ENCODE data around the gene LILRA2.
A peak's percentile ranks its signal among the peaks of the same experiment; 100 is the strongest.
"Not testable (repeated sequence)": the region's sequence is repeated elsewhere in the genome, so short reads cannot be mapped to it uniquely, and the experiment has no call there.

Gene LILRA2

GRCh38 chr19:54574051-54574450 lies 461 bp downstream of the LILRA2 start:
- TF ChIP-seq, protein P1, sequence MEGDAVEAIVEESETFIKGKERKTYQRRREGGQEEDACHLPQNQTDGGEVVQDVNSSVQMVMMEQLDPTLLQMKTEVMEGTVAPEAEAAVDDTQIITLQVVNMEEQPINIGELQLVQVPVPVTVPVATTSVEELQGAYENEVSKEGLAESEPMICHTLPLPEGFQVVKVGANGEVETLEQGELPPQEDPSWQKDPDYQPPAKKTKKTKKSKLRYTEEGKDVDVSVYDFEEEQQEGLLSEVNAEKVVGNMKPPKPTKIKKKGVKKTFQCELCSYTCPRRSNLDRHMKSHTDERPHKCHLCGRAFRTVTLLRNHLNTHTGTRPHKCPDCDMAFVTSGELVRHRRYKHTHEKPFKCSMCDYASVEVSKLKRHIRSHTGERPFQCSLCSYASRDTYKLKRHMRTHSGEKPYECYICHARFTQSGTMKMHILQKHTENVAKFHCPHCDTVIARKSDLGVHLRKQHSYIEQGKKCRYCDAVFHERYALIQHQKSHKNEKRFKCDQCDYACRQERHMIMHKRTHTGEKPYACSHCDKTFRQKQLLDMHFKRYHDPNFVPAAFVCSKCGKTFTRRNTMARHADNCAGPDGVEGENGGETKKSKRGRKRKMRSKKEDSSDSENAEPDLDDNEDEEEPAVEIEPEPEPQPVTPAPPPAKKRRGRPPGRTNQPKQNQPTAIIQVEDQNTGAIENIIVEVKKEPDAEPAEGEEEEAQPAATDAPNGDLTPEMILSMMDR (conservative IDR thresholded peaks at IDR 0.05; ENCODE audit: low read length), result no peak
- TF ChIP-seq EZH2phosphoT487 (IDR thresholded peaks at IDR 0.05; ENCODE audit: borderline replicate concordance), result no peak
- Histone ChIP-seq H3K27me3 (ENCODE audit: insufficient read depth, low read length, poor library complexity, severe bottlenecking) (no peaks in the 10 kb centered on the region), H3K9ac (ENCODE audit: low read depth, low read length, poor library complexity, severe bottlenecking) (peak overlapping the region; percentile 26), H3K9me2 (replicated peaks; ENCODE audit: low read depth, low read length) (no peaks in the 10 kb centered on the region), H3F3A (ENCODE audit: low read depth) (no peaks in the 10 kb centered on the region), H3K4me1 (ENCODE audit: insufficient read depth, low read length, poor library complexity, severe bottlenecking) (peaks cover 17% of the 10 kb centered on the region), H4K20me1 (ENCODE audit: insufficient read depth, low read length, poor library complexity, severe bottlenecking) (no peaks in the 10 kb centered on the region), H2AFZ (ENCODE audit: low read length) (no peak overlapping the region), H3K9me3 (ENCODE audit: insufficient read depth, low read depth, low read length) (no peaks in the 10 kb centered on the region), H3K36me3 (ENCODE audit: insufficient read depth, low read length) (no peaks in the 10 kb centered on the region), H3K79me2 (ENCODE audit: insufficient read depth, low read length) (no peaks in the 10 kb centered on the region), H3K4me3 (ENCODE audit: low read length, poor library complexity, severe bottlenecking) (no peak overlapping the region), H3K4me2 (ENCODE audit: low read depth, low read length, poor library complexity, severe bottlenecking) (peak overlapping the region; percentile 65)

- H3K79me2 ChIP-seq (ENCODE audit: insufficient read depth, low read length), result no peaks in the 10 kb centered on the region
- peaks cover 17% of the 10 kb centered on the region for H3K4me1 ChIP-seq (ENCODE audit: insufficient read depth, low read length, poor library complexity, severe bottlenecking)
- H3K4me2 ChIP-seq (ENCODE audit: low read depth, low read length, poor library complexity, severe bottlenecking), result no peak overlapping the region
- no peaks in the 10 kb centered on the region for H3K36me3 ChIP-seq (ENCODE audit: insufficient read depth, low read length)
- no peak overlapping the region for H3K9ac ChIP-seq (ENCODE audit: low read depth, low read length, poor library complexity, severe bottlenecking)
- no peak overlapping the region for H3K4me3 ChIP-seq (ENCODE audit: low read length, poor library complexity, severe bottlenecking)
- TF ChIP-seq, protein P1 (conservative IDR thresholded peaks at IDR 0.05; ENCODE audit: low read length), result no peak
- no peak for TF ChIP-seq EZH2phosphoT487 (IDR thresholded peaks at IDR 0.05; ENCODE audit: borderline replicate concordance)
- H2AFZ ChIP-seq (ENCODE audit: low read length), result no peak overlapping the region
- no peaks in the 10 kb centered on the region for H3K9me2 ChIP-seq (replicated peaks; ENCODE audit: low read depth, low read length)
- H3K9me3 ChIP-seq (ENCODE audit: insufficient read depth, low read depth, low read length), result no peaks in the 10 kb centered on the region
- no peaks in the 10 kb centered on the region for H3K27me3 ChIP-seq (ENCODE audit: insufficient read depth, low read length, poor library complexity, severe bottlenecking)
- H4K20me1 ChIP-seq (ENCODE audit: insufficient read depth, low read length, poor library complexity, severe bottlenecking), result no peaks in the 10 kb centered on the region
- H3F3A ChIP-seq (ENCODE audit: low read depth), result no peaks in the 10 kb centered on the region
Measured at GRCh38 chr19:54574527-54575056, 1.0 kb downstream of the LILRA2 start.

DNA sequence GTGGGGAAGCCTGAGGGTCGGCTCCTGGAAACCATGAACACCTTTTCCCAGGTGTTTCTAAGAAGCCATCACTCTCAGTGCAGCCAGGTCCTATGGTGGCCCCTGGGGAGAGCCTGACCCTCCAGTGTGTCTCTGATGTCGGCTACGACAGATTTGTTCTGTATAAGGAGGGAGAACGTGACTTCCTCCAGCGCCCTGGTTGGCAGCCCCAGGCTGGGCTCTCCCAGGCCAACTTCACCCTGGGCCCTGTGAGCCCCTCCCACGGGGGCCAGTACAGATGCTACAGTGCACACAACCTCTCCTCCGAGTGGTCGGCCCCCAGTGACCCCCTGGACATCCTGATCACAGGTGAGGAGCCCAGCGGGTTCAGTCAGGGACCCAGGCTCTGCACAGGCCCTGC lies 1.6 kb downstream of the LILRA2 start:
- H3K9me3 ChIP-seq (ENCODE audit: insufficient read depth, low read depth, low read length); H3K9ac ChIP-seq (ENCODE audit: low read depth, low read length, poor library complexity, severe bottlenecking); H3K4me3 ChIP-seq (ENCODE audit: low read length, poor library complexity, severe bottlenecking); H3K9me2 ChIP-seq (replicated peaks; ENCODE audit: low read depth, low read length); H3K27me3 ChIP-seq (ENCODE audit: insufficient read depth, low read length, poor library complexity, severe bottlenecking); H4K20me1 ChIP-seq (ENCODE audit: insufficient read depth, low read length, poor library complexity, severe bottlenecking); H2AFZ ChIP-seq (ENCODE audit: low read length); H3K79me2 ChIP-seq (ENCODE audit: insufficient read depth, low read length); H3K4me2 ChIP-seq (ENCODE audit: low read depth, low read length, poor library complexity, severe bottlenecking); H3K36me3 ChIP-seq (ENCODE audit: insufficient read depth, low read length); H3F3A ChIP-seq (ENCODE audit: low read depth): not testable (repeated sequence)
- H3K4me1 ChIP-seq (ENCODE audit: insufficient read depth, low read length, poor library complexity, severe bottlenecking), result peaks cover 17% of the 10 kb centered on the region

DNA sequence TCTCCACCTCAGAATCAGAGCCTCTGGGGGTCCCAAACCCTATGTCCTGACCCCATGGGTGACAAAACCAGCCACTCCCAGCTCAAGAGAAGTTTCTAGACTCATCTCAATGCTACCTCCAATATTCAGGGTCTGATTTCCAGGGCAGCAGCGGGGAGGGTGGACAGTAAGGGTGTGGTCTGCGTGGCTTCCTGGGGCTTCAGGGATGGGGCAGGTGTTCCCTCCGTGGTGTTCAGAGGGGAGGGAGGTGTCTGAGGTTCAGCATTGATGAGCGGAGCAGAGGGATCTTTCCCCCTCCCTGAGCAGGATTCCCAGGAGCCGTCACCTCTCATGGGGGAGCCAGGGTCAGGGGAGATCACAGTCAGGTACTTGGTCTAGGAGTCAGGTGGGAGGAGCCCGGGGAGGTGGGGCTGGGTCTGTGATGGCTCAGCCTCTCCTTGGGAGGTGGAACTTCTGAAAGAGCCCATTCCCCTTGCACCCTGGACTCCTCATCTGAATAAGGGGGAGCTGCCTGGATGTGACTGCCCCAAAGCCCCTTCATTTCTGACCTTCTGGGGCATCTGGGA lies 2.9 kb downstream of the LILRA2 start:
- peaks cover 17% of the 10 kb centered on the region for H3K4me1 ChIP-seq (ENCODE audit: insufficient read depth, low read length, poor library complexity, severe bottlenecking)
- H3K9ac ChIP-seq (ENCODE audit: low read depth, low read length, poor library complexity, severe bottlenecking), result no peak overlapping the region
- TF ChIP-seq, protein P1 (conservative IDR thresholded peaks at IDR 0.05; ENCODE audit: low read length), result no peak
- no peak for TF ChIP-seq EZH2phosphoT487 (IDR thresholded peaks at IDR 0.05; ENCODE audit: borderline replicate concordance)
- no peaks in the 10 kb centered on the region for H3K36me3 ChIP-seq (ENCODE audit: insufficient read depth, low read length)
- no peak overlapping the region for H3K4me2 ChIP-seq (ENCODE audit: low read depth, low read length, poor library complexity, severe bottlenecking)
- no peaks in the 10 kb centered on the region for H3K79me2 ChIP-seq (ENCODE audit: insufficient read depth, low read length)
- no peaks in the 10 kb centered on the region for H3K9me3 ChIP-seq (ENCODE audit: insufficient read depth, low read depth, low read length)
- H3F3A ChIP-seq (ENCODE audit: low read depth), result no peaks in the 10 kb centered on the region
- no peaks in the 10 kb centered on the region for H3K9me2 ChIP-seq (replicated peaks; ENCODE audit: low read depth, low read length)
- no peak overlapping the region for H2AFZ ChIP-seq (ENCODE audit: low read length)
- no peak overlapping the region for H3K4me3 ChIP-seq (ENCODE audit: low read length, poor library complexity, severe bottlenecking)
- no peaks in the 10 kb centered on the region for H4K20me1 ChIP-seq (ENCODE audit: insufficient read depth, low read length, poor library complexity, severe bottlenecking)
- H3K27me3 ChIP-seq (ENCODE audit: insufficient read depth, low read length, poor library complexity, severe bottlenecking), result no peaks in the 10 kb centered on the region

Data from Loucy (cell line).